H9 (cell line): ENCODE data around the gene TRAF3IP1. TPM values are rescaled to one million over a fixed set of nuclear protein-coding genes. Genes with fewer than 3 reads are reported as not detected.

Source experiments
- DNase-seq: peaks from one replicate; pipeline ENCODE4 v3.0.0-alpha.2; 2017
- H2AFZ ChIP-seq: one replicate; pipeline ENCODE4 v1.6.1; 2013; ENCODE audit warnings: mild to moderate bottlenecking, low read length, control low read depth, moderate library complexity
- H2AK5ac ChIP-seq: 2 replicates; pipeline ENCODE4 v1.6.1; 2013; ENCODE audit warnings: low read length, control low read depth, mixed read lengths; ENCODE audit not compliant: insufficient read length
- H2BK120ac ChIP-seq: one replicate; pipeline ENCODE4 v1.6.1; 2013; ENCODE audit warnings: low read depth, mild to moderate bottlenecking, low read length, control low read depth, inconsistent platforms; ENCODE audit not compliant: poor library complexity, severe bottlenecking
- H2BK12ac ChIP-seq: 2 replicates; pipeline ENCODE4 v1.6.1; 2013; ENCODE audit warnings: low read length, control low read depth, mixed read lengths, low read depth; ENCODE audit not compliant: insufficient read length
- H2BK15ac ChIP-seq: 2 replicates; pipeline ENCODE4 v1.6.1; 2013; ENCODE audit warnings: low read depth, low read length, control low read depth
- H2BK20ac ChIP-seq: one replicate; pipeline ENCODE4 v1.6.1; 2013; ENCODE audit warnings: low read depth, mild to moderate bottlenecking, low read length, control low read depth, inconsistent platforms; ENCODE audit not compliant: poor library complexity, severe bottlenecking
- H2BK5ac ChIP-seq: 2 replicates; pipeline ENCODE4 v1.6.1; 2013; ENCODE audit warnings: low read length, control low read depth, mixed read lengths; ENCODE audit not compliant: insufficient read length
- H3K14ac ChIP-seq: 2 replicates; pipeline ENCODE4 v1.6.1; 2013; ENCODE audit warnings: low read length, control low read depth; ENCODE audit not compliant: insufficient read depth
- H3K18ac ChIP-seq: 2 replicates; pipeline ENCODE4 v1.6.1; 2013; ENCODE audit warnings: low read depth, mild to moderate bottlenecking, mixed read lengths, low read length, control low read depth; ENCODE audit not compliant: insufficient read length
- H3K23ac ChIP-seq: 2 replicates; pipeline ENCODE4 v1.6.1; 2013; ENCODE audit warnings: low read length, control low read depth, mixed read lengths, low read depth; ENCODE audit not compliant: insufficient read length
- H3K23me2 ChIP-seq: 2 replicates; pipeline ENCODE4 v1.6.1; 2013; ENCODE audit warnings: low read depth, mild to moderate bottlenecking, mixed read lengths, low read length, control low read depth; ENCODE audit not compliant: insufficient read length, poor library complexity, severe bottlenecking
- H3K27ac ChIP-seq: 2 replicates; pipeline ENCODE4 v1.5.1; 2013; ENCODE audit warnings: low read length, control low read depth, mixed read lengths, low read depth; ENCODE audit not compliant: insufficient read length
- H3K27me3 ChIP-seq: 2 replicates; pipeline ENCODE4 v1.6.1; 2013; ENCODE audit warnings: low read length, control low read depth, inconsistent platforms; ENCODE audit not compliant: insufficient read depth
- H3K4ac ChIP-seq: 2 replicates; pipeline ENCODE4 v1.6.1; 2013; ENCODE audit warnings: low read depth, mild to moderate bottlenecking, control low read depth, inconsistent platforms, low read length, moderate library complexity
- H3K4me1 ChIP-seq: 2 replicates; pipeline ENCODE4 v1.6.1; 2013; ENCODE audit warnings: low read length, control low read depth, inconsistent platforms; ENCODE audit not compliant: insufficient read depth
- H3K4me2 ChIP-seq: 2 replicates; pipeline ENCODE4 v1.6.1; 2013; ENCODE audit warnings: low read length, control low read depth, mixed read lengths; ENCODE audit not compliant: insufficient read length, insufficient read depth
- H3K56ac ChIP-seq: 2 replicates; pipeline ENCODE4 v1.6.1; 2013; ENCODE audit warnings: low read depth, mild to moderate bottlenecking, mixed read lengths, low read length, control low read depth; ENCODE audit not compliant: insufficient read length
- H3K79me1 ChIP-seq: 2 replicates; pipeline ENCODE4 v1.6.1; 2013; ENCODE audit warnings: low read depth, mild to moderate bottlenecking, moderate library complexity, low read length, control low read depth, inconsistent platforms; ENCODE audit not compliant: insufficient read depth, poor library complexity, severe bottlenecking
- H3K79me2 ChIP-seq: 2 replicates; pipeline ENCODE4 v1.6.1; 2013; ENCODE audit warnings: low read length, control low read depth, inconsistent platforms; ENCODE audit not compliant: insufficient read depth
- H3K9ac ChIP-seq: 2 replicates; pipeline ENCODE4 v1.6.1; 2013; ENCODE audit warnings: low read length, control low read depth, mixed read lengths; ENCODE audit not compliant: insufficient read length; ENCODE audit errors: extremely low read depth
- H3K9me3 ChIP-seq: one replicate; pipeline ENCODE4 v1.6.1; 2013; ENCODE audit warnings: low read depth, low read length, inconsistent platforms; ENCODE audit not compliant: control insufficient read depth
- H3T11ph ChIP-seq: one replicate; pipeline ENCODE4 v1.6.1; 2013; ENCODE audit warnings: mild to moderate bottlenecking, low read length, control low read depth, inconsistent platforms
- H4K20me1 ChIP-seq: one replicate; pipeline ENCODE4 v1.6.1; 2013; ENCODE audit not compliant: control insufficient read depth, insufficient read length, insufficient read depth
- H4K5ac ChIP-seq: 2 replicates; pipeline ENCODE4 v1.6.1; 2013; ENCODE audit warnings: low read depth, mild to moderate bottlenecking, mixed read lengths, low read length, control low read depth; ENCODE audit not compliant: insufficient read length
- H4K8ac ChIP-seq: replicated peaks from 2 replicates; pipeline ENCODE4 v1.6.1; 2013; ENCODE audit warnings: low read length, control low read depth, mixed read lengths, low read depth; ENCODE audit not compliant: insufficient read length
- H4K91ac ChIP-seq: 2 replicates; pipeline ENCODE4 v1.6.1; 2013; ENCODE audit warnings: low read depth, mild to moderate bottlenecking, moderate library complexity, mixed read lengths, low read length, control low read depth; ENCODE audit not compliant: insufficient read length
- H3K27ac Mint-ChIP-seq, 3 experiments: 2 replicates in 2 of 3; 3 replicates in 1 of 3; pipeline ENCODE4 v1.8.0; 2020 to 2021; ENCODE audit warnings: mixed read lengths in 3 of 3, mild to moderate bottlenecking in 1 of 3, moderate library complexity in 1 of 3
- H3K27me3 Mint-ChIP-seq: 2 replicates; pipeline ENCODE4 v1.8.0; 2021; ENCODE audit warnings: low read depth, mild to moderate bottlenecking, moderate library complexity, mixed read lengths
- H3K36me3 Mint-ChIP-seq, 3 experiments: 2 replicates in 2 of 3; 3 replicates in 1 of 3; pipeline ENCODE4 v1.8.0; 2020 to 2021; ENCODE audit warnings: low read depth in 3 of 3, mixed read lengths in 3 of 3; ENCODE audit not compliant: insufficient read depth in 1 of 3
- H3K4me1 Mint-ChIP-seq, 2 experiments: 2 replicates each; pipeline ENCODE4 v1.8.0; 2020; ENCODE audit warnings: mixed read lengths in 2 of 2
- H3K4me3 Mint-ChIP-seq, 2 experiments: 2 replicates in 1 of 2; 3 replicates in 1 of 2; pipeline ENCODE4 v1.8.0; 2020 to 2021; ENCODE audit warnings: mild to moderate bottlenecking in 2 of 2, mixed read lengths in 2 of 2, moderate library complexity in 1 of 2
- H3K9me3 Mint-ChIP-seq, 2 experiments: 2 replicates in 1 of 2; 3 replicates in 1 of 2; pipeline ENCODE4 v1.8.0; 2020; ENCODE audit warnings: mild to moderate bottlenecking in 2 of 2, mixed read lengths in 2 of 2, moderate library complexity in 1 of 2
- WGBS: extraction: QIAGEN DNeasy Blood & Tissue Kit; methylation state at CpG from one replicate; pipeline ENCODE4 v1.1.7; 2013; ENCODE audit warnings: missing lambda C conversion rate, low lambda C conversion rate, mixed read lengths; ENCODE audit not compliant: insufficient read length; ENCODE audit errors: extremely low coverage; 5-methylcytosine and 5-hydroxymethylcytosine counted together
- total RNA-seq: library from RNA; stranded (reverse); gene quantifications from 2 replicates; pipeline ENCODE4 v1.2.1, GENCODE V29; 2021
- TF ChIP-seq, protein P1 (sequence below): fragments of 200-600 bp; sonication (generic); conservative IDR thresholded peaks from 3 replicates; pipeline ENCODE4 v1.8.0; 2021; ENCODE audit warnings: antibody characterized with exemption, mild to moderate bottlenecking

TRAF3IP1 gene
- total RNA-seq, 1 experiment from 2014 or later = 16.4 TPM

DNA sequence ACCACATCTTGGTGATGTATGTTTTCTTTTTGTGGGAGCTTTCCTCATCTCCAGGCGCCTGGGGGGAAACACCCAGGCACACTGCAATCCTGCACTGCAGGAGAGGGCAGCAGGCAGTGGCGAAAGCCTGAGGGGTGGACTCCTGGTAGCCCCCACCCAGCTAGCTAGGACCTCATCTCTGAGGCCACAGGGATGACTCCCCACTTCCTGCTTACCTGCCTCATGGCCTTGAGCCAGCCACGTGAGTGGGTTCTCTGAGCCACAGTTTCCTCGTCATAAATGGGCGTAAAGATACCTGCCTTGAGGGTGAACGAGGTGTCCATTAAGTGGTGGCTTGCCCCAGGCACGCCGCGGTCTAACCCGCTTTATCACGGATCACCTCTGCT is 19.1 kb downstream of the TRAF3IP1 start:
- no peak overlapping the region for H3K4me3 Mint-ChIP-seq

More for the DNA sequence above, 19.1 kb downstream of the TRAF3IP1 start:
- no peak overlapping the region for H2BK12ac ChIP-seq
- no peak overlapping the region for H3K56ac ChIP-seq
- H3K18ac ChIP-seq = no peak overlapping the region
- Mint-ChIP-seq H3K9me3 (no peaks in the 10 kb centered on the region), H3K27me3 (no peaks in the 10 kb centered on the region), H3K36me3 (peaks cover 0 to 3% (median 0%) of the 10 kb centered on the region in 3 experiments; a peak in 4 of 7 replicates), H3K4me1 (peaks cover 0 to 3% of the 10 kb centered on the region in 2 experiments; a peak in 1 of 4 replicates), H3K27ac (peak overlapping the region in 2 of 3 experiments; percentile 20 to 55; a peak in 2 of 7 replicates)
- H3K4me2 ChIP-seq = no peak overlapping the region
- H3K4me1 ChIP-seq = no peaks in the 10 kb centered on the region
- TF ChIP-seq, protein P1, sequence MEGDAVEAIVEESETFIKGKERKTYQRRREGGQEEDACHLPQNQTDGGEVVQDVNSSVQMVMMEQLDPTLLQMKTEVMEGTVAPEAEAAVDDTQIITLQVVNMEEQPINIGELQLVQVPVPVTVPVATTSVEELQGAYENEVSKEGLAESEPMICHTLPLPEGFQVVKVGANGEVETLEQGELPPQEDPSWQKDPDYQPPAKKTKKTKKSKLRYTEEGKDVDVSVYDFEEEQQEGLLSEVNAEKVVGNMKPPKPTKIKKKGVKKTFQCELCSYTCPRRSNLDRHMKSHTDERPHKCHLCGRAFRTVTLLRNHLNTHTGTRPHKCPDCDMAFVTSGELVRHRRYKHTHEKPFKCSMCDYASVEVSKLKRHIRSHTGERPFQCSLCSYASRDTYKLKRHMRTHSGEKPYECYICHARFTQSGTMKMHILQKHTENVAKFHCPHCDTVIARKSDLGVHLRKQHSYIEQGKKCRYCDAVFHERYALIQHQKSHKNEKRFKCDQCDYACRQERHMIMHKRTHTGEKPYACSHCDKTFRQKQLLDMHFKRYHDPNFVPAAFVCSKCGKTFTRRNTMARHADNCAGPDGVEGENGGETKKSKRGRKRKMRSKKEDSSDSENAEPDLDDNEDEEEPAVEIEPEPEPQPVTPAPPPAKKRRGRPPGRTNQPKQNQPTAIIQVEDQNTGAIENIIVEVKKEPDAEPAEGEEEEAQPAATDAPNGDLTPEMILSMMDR = no peak
- no peaks in the 10 kb centered on the region for H3K9me3 ChIP-seq
- H3K9ac ChIP-seq = no peak overlapping the region
- H3K23me2 ChIP-seq = no peaks in the 10 kb centered on the region
- no peak overlapping the region for H2BK5ac ChIP-seq
- no peak overlapping the region for H2BK20ac ChIP-seq
- no peak overlapping the region for H3K27ac ChIP-seq
- H3K27me3 ChIP-seq = no peaks in the 10 kb centered on the region
- no peak overlapping the region for H2AK5ac ChIP-seq
- no CpG with 5 or more reads among the region's 11 CpGs for WGBS
- no peaks in the 10 kb centered on the region for H4K20me1 ChIP-seq
- DNase-seq = no peak
- no peak overlapping the region for H3K23ac ChIP-seq
- H3T11ph ChIP-seq = no peak overlapping the region
- H4K8ac ChIP-seq = no peak overlapping the region
- no peak overlapping the region for H4K91ac ChIP-seq
- H3K79me2 ChIP-seq = no peaks in the 10 kb centered on the region
- H3K14ac ChIP-seq = no peak overlapping the region
- no peak overlapping the region for H2AFZ ChIP-seq
- H2BK120ac ChIP-seq = no peak overlapping the region
- H2BK15ac ChIP-seq = no peak overlapping the region
- no peak overlapping the region for H3K4ac ChIP-seq
- H4K5ac ChIP-seq = no peak overlapping the region
- no peaks in the 10 kb centered on the region for H3K79me1 ChIP-seq
